ENCODE results near the gene RAC3. TPM values are rescaled to one million over a fixed set of nuclear protein-coding genes. Genes with fewer than 3 reads are reported as not detected.

The RAC3 gene
- total RNA-seq, 2 experiments from 2014 or later, result 15.1 to 24.4 TPM

GRCh38 chr17:82035488-82035887 is 4.0 kb downstream of the RAC3 start:
- H2AFZ ChIP-seq (ENCODE audit: low read length), result no peak overlapping the region
- H3K9me3 ChIP-seq (ENCODE audit: low read length), result no peaks in the 10 kb centered on the region
- H3K4me3 ChIP-seq (ENCODE audit: low read depth, low read length, poor library complexity, severe bottlenecking), result no peak overlapping the region
- H3K79me2 ChIP-seq (ENCODE audit: insufficient read depth, low read depth, low read length), result no peaks in the 10 kb centered on the region
- BruUV-seq (replicated peaks), result no TSS peak
- no peak overlapping the region for H3K27ac ChIP-seq (ENCODE audit: low read depth, low read length, poor library complexity, severe bottlenecking)
- no peak overlapping the region for H3K4me2 ChIP-seq (ENCODE audit: low read length)
- no peaks in the 10 kb centered on the region for H3K9me2 ChIP-seq (ENCODE audit: insufficient read depth, low read length)
- 0 out of 2 replicates have a peak, but pooled peaks cover 5% of the 10 kb centered on the region for H4K20me1 ChIP-seq (ENCODE audit: insufficient read depth, low read length)
- TF ChIP-seq EZH2phosphoT487 (IDR thresholded peaks at IDR 0.05; ENCODE audit: borderline replicate concordance, low read depth, low read length) (no peak), CTCF (conservative IDR thresholded peaks at IDR 0.05; ENCODE audit: low read length) (no peak)
- intact Hi-C loops (cut with micrococcal nuclease; ENCODE audit: unreplicated experiment), result loop anchor here (5.0 kb wide), 1 partner anchor 163 kb away; the partner anchor contains the start of gene ARHGDIA
- H3K36me3 ChIP-seq (ENCODE audit: insufficient read depth, low read length), result no peaks in the 10 kb centered on the region
- ChIA-PET CTCF (ENCODE audit: unreplicated experiment) (interaction anchor here (0.6 kb wide), 1 partner anchor 89 kb away, joined by 3 read pairs; no protein-coding TSS in a partner anchor), POLR2A (interaction anchor here (1.2 kb wide), 1 partner anchor 13 kb away, joined by 4 read pairs; the partner anchor contains the start of genes CENPX and LRRC45)
- DNase-seq (ENCODE audit: low spot score), result no peak
- H3K4me1 ChIP-seq (ENCODE audit: insufficient read depth, low read length, poor library complexity, severe bottlenecking), result peaks cover 27% of the 10 kb centered on the region

GRCh38 chr17:82035956-82036633 is 4.6 kb downstream of the RAC3 start:
- H3K4me1 ChIP-seq (ENCODE audit: insufficient read depth, low read length, poor library complexity, severe bottlenecking), result peaks cover 21% of the 10 kb centered on the region
- no peak overlapping the region for H2AFZ ChIP-seq (ENCODE audit: low read length)
- no peak for DNase-seq (ENCODE audit: low spot score)
- no peaks in the 10 kb centered on the region for H3K9me3 ChIP-seq (ENCODE audit: low read length)
- no peak for TF ChIP-seq EZH2phosphoT487 (IDR thresholded peaks at IDR 0.05; ENCODE audit: borderline replicate concordance, low read depth, low read length)
- no peak for TF ChIP-seq CTCF (conservative IDR thresholded peaks at IDR 0.05; ENCODE audit: low read length)
- H3K36me3 ChIP-seq (ENCODE audit: insufficient read depth, low read length), result no peaks in the 10 kb centered on the region
- 0 out of 2 replicates have a peak, but pooled peaks cover 5% of the 10 kb centered on the region for H4K20me1 ChIP-seq (ENCODE audit: insufficient read depth, low read length)
- H3K9me2 ChIP-seq (ENCODE audit: insufficient read depth, low read length), result no peaks in the 10 kb centered on the region
- intact Hi-C loops (cut with micrococcal nuclease; ENCODE audit: unreplicated experiment), result loop anchor here (5.0 kb wide), 1 partner anchor 164 kb away; the partner anchor contains the start of gene ARHGDIA
- H3K27ac ChIP-seq (ENCODE audit: low read depth, low read length, poor library complexity, severe bottlenecking), result no peak overlapping the region
- peak overlapping the region; percentile 72 for H3K4me3 ChIP-seq (ENCODE audit: low read depth, low read length, poor library complexity, severe bottlenecking)
- H3K4me2 ChIP-seq (ENCODE audit: low read length), result peak overlapping the region; percentile 92
- TSS peak; percentile 96 for BruUV-seq (replicated peaks)
- CTCF ChIA-PET (ENCODE audit: unreplicated experiment), result interaction anchor here (0.5 to 0.6 kb wide), 2 partner anchors 13 to 88 kb away, joined by 3 read pairs; no protein-coding TSS in a partner anchor
- POLR2A ChIA-PET, result interaction anchor here (0.6 to 1.2 kb wide), 2 partner anchors 13 to 90 kb away, joined by 3 to 4 read pairs; partner anchors contain the start of genes CENPX and LRRC45
- no peaks in the 10 kb centered on the region for H3K79me2 ChIP-seq (ENCODE audit: insufficient read depth, low read depth, low read length)

All from OCI-LY7 (cell line).